CD4-positive, alpha-beta T cell treated with Interleukin-10 for 1 hour (primary cell): ENCODE measurements around the gene BRD3.

Experiments
- DNase-seq: peaks from one replicate; pipeline ENCODE4 v3.0.0-alpha.2; 2020

The BRD3 gene

GRCh38 chr9:134066526-134066912 is 1.3 kb downstream of the BRD3 start:
- DNase-seq, result no peak

GRCh38 chr9:134065612-134066419 is 2.0 kb downstream of the BRD3 start:
- DNase-seq, result peak; percentile 60

- no peak for DNase-seq
Observed at GRCh38 chr9:134064711-134065110, 3.1 kb downstream of the BRD3 start.

GRCh38 chr9:134063571-134064450 is 4.0 kb downstream of the BRD3 start:
- DNase-seq, result no peak

GRCh38 chr9:134063088-134063570 is 4.7 kb downstream of the BRD3 start:
- DNase-seq, result no peak

- no peak for DNase-seq
Observed at GRCh38 chr9:134062461-134063087, 5.3 kb downstream of the BRD3 start.

- DNase-seq, result no peak
Observed at GRCh38 chr9:134061688-134062371, 6.0 kb downstream of the BRD3 start.

GRCh38 chr9:134061019-134061687 is 6.7 kb downstream of the BRD3 start:
- no peak for DNase-seq

GRCh38 chr9:134060546-134060945 is 7.3 kb downstream of the BRD3 start:
- DNase-seq, result no peak

- DNase-seq, result peak; percentile 4
Observed at GRCh38 chr9:134059661-134060395, 8.0 kb downstream of the BRD3 start.

- no peak for DNase-seq
Observed at GRCh38 chr9:134059188-134059641, 8.6 kb downstream of the BRD3 start.

- DNase-seq, result no peak
Observed at GRCh38 chr9:134058716-134059115, 9.1 kb downstream of the BRD3 start.

- no peak for DNase-seq
Observed at GRCh38 chr9:134057751-134058701, 9.8 kb downstream of the BRD3 start.

- DNase-seq, result no peak
Observed at GRCh38 chr9:134057307-134057657, 10.5 kb downstream of the BRD3 start.

- DNase-seq, result no peak
Observed at GRCh38 chr9:134056483-134057306, 11.1 kb downstream of the BRD3 start.

- no peak for DNase-seq
Observed at GRCh38 chr9:134055981-134056461, 11.8 kb downstream of the BRD3 start.

GRCh38 chr9:134054891-134055811 is 12.7 kb downstream of the BRD3 start:
- no peak for DNase-seq
